Non-pigmented ciliary epithelial cell (primary cell): Measurements from ENCODE around the gene BHLHE41.
A peak's percentile ranks its signal among the peaks of the same experiment; 100 is the strongest.

Experiments
- DNase-seq: peaks from one replicate; pipeline ENCODE4 v3.0.0-alpha.2; 2010; ENCODE audit warnings: low read depth

The BHLHE41 gene

DNA sequence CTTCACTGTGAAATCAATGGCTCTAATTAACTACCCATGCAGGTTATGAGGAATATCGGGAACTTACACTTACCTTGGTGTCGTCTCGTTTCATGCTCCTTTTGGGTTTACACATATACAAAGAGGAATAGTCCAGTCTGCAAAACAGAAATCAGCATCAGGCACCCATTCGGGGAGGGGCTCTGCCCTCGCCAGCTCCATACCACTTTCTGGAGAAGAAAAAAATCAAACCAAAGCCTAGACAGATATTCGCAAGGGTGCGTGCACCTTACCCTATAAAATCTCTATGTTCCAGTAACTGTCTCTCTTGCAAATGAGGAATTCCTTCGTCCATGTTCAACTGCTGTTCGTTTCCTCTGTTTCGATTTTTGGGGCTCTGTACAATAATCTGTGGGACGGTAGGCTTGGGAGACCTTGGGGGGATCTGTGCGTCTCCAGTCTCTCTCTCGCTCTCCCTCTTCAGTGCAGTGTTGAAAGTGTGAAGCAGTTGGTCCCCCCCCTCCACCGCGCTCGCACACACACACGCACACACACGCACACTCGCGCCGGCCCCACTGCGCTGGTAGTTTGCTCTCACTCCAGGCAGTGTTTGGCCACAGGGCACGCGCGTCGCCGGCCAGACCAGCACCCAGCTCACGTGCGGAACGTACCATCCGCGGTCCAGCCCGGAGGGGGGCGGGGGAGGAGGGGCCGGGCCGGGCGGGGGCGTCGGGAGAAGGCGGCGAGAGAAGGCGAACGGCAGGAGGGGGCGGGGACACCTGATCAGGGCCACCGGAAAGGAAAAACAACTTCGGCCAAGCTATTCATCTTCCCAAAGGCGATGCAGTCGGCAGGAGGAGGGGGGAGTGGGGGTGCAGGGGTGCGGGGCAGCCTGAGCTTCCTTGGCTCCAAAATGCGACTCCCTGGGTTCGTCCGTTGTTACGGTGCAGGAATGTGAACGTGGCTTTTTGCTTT, at the start of gene BHLHE41:
Gene BHLHE41 (minus strand): TSS at position 592 of the 954 bp plus-strand sequence. CDS start 258 bp downstream, at position 334.
- DNase-seq = no peak

DNA sequence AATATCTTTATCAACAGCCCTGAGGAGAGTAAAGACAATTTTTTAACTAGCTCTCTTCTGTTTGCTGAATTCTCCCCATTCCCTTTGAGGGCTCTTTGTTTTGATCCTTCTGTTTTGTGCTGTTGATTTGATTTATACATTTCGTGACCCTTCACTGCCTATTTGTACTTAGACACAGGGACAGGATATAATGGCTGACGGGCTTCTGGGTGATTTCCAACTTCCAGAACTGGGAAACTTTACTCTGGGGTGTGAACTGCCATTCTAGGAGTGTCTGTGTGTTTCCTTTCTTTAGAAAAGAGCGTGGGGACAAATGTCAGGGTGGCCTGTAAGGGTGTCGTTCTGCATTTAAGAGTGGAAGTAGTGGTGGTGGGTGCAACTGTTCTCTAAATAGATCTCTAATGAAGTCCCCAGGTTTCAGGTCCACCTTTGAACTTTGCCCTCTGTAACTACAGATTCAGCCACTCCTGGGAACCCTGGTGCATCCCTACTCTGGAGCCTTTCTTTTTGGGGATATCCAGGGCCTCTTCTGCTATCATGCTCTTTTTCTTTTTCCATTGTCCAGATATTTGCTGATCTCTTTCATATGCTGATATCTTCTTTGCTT, 48.2 kb upstream of the BHLHE41 start:
- DNase-seq = no peak

DNA sequence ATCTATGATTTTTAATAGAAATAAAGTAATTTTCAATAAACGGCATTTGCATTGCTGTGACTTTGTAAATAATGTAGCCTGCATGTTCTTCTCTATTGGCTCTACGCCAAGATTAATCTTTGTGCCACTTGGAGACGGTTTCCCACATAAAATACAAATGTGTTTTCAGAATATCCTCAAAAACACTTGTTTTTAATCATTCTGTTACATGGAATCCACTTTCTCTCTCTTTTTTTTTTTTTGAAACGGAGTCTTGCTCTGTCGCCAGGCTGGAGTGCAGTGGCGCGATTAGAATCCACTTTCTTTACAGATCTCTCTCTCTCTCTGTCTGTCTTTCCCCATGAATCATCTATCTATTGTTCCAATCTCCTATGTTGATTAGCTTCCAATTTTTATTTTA, 47.7 kb upstream of the BHLHE41 start:
- DNase-seq = no peak

DNA sequence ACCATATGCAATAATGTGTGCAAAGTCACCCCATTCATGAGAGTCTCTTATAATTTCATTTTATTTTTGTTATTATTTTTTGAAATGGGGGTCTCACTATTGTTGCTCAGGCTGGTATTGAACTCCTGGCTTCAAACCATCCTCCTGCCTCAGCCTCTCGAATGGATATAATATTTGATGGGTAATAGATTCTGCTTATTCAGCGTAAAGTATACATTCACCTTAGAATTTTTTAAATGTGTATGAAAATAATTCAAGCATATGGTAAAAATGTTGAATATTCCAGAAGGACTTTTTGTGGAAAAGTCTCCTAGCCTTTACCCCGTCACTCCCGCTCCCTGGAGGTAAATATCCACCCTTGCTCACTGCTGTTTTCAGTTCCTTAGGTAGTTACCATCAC, 47.2 kb upstream of the BHLHE41 start:
- DNase-seq = no peak

DNA sequence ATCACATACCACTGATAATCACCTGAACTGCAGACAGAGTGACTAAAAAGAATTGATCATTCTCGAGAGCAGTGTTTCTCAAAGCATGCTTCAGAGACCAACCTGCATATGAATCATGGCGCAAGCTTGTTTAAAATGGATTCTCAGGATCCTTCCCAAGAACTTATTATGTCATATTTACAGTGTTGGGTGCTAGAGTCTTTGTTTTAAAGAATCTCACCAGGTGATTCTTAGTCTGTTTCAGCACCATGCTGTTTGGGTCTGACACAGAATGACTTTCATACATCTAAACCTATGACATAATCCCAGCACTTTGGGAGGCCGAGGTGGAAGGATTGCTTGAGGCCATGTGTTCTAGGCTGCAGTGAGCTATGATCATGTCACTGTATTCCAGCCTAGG, 39.3 kb upstream of the BHLHE41 start:
- no peak for DNase-seq

DNA sequence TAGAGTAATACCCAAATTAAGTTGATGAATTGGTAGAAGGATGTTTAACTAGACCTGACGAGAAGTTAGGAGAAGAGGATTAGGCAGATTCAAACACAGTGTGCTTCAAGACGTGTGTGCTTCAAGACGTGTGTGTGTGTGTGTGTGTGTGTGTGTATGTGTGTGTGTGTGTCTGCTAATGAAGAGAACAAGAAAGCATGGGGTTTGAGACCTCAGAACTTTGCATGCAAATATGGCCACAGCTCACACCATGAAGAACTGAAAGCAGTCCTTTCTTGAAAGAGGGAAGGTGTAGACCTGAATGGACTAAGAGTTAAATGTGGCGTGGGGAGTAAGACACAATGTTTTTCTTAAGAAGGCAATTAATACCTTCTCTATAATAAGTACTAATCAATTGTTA, 38.1 kb upstream of the BHLHE41 start:
- no peak for DNase-seq

DNA sequence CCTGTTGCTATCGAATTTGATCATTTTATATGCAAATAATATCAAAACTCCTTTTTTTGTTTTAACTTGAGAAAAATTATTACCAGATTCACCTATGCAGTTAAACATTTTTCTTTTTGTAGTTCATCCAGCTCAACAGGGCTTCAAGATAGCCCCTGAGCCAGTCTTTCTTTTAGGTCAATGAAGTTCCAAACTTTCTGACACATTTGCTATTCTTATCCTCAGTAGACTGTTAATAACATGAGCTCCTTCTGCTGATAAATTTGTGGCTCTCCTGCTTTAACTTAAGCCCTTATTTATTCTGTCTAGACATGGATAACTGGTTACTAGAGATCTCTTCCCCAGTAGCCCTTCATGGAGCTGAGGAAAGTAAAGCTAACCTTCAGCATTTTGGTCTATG, 37.3 kb upstream of the BHLHE41 start:
- DNase-seq = no peak

DNA sequence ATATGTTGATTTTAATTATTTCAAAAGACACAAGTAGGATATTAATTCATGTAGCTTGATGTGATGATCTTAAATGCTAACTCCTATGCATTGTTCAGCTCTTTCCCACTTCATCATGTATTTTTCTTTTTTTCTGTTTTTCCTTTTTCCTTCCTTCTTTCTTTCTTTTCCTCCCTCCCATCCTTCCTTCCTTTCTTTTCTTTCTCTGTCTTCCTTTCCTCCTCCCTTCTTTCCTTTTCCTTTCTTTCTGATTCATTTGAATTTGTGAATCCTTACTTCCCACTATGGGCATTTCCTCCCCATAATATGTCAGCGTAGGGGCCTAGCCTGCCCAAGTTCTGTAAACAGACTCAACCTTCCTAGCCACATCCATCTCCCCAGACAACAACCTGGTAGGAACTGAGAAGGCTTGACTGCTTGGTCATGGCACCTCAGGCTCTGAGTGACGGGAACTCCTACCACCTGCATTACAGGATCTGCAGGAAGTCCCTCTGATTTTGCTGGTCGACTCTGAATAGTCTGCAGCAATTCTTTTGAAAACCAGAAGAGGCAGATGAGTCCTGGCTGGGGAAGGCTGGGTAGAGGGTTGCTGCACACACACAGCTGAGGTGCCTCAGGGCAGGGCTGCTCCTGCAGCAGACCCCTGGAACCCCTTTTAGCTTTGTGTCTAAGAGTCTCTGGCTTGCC, 33.4 kb upstream of the BHLHE41 start:
- no peak for DNase-seq

DNA sequence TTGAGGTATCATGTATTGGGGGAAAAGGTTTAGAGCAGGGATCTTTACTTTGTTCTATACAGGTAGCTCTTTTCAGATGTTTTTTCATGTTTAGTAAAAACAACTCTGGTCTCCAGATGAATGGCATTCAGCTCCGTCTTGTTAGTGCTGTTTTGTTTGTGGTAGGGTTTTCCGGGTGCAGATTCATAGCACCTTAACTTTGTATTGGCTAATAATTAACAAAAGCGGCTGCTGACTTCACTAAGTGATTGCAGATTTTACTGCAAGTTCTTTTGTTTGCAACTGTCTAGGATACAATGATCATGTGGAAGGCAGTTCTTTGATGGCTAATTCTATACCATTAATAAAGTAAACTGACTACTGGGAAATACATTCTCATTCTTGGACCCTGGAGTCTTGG, 32.2 kb upstream of the BHLHE41 start:
- no peak for DNase-seq

DNA sequence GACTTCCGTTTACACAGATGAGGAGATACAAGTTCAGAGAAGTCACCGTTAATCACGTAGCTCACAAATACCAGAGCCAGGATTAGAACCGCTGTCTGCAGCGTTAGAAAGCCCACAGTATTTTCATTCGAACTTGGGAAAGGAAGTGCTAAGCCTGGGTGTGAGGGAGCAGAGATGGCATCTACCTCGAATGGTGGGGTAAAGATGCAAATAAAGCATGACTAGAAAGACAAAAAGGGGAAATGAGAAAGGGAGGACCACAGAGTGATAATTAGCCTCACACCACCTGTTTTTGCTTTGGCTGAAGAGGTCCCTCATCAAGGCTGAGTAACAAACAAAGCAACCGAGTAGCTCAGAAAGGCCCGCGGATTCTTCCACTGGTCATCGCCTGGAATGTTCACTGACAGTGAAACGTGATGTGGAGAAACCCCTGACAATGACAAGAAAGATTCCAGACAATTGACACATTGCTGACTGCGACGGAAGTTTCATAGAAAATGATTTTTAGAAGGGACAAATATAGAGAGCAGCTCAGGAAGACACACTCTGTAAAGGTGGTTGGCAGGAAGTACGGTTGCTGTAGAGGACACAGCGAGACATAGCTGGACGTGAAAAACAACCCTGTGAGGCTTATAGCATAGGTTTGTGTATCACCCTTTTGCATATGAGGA, 31.5 kb upstream of the BHLHE41 start:
- no peak for DNase-seq

DNA sequence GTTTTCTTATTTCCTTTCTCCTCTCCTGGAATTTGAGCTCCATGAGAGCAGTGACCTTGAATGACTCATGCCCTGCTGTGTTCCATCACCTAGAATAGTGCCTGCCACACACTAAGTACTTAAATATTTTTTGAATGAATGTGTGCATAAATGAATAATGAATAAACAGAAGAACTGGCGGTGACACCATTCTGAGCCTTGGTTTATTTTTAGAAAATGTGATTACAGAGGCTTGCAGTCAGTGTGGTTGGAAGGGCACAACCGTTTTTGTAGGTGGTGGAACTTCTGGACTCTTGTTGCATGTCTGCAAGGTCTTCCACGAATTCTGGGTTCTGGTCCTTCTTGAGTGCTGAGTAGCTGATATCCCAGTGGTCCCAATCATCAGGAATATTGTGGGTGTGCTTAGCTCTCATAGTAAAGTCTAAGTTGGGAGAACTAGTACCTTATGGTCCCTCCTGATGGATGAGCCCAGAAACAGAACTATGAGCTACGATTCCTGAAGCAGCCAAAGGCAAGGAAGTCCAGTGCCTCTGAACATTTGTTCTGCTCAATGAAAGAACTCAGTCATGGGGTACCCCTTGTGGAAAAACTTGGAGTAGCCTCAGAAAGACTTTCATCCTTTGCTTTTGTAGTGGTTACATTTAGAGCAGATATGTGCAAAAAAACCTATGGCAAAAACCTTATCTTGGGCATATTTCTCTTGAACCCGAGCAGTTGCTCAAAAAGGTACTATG, 28.8 kb upstream of the BHLHE41 start:
- DNase-seq = peak; percentile 96

DNA sequence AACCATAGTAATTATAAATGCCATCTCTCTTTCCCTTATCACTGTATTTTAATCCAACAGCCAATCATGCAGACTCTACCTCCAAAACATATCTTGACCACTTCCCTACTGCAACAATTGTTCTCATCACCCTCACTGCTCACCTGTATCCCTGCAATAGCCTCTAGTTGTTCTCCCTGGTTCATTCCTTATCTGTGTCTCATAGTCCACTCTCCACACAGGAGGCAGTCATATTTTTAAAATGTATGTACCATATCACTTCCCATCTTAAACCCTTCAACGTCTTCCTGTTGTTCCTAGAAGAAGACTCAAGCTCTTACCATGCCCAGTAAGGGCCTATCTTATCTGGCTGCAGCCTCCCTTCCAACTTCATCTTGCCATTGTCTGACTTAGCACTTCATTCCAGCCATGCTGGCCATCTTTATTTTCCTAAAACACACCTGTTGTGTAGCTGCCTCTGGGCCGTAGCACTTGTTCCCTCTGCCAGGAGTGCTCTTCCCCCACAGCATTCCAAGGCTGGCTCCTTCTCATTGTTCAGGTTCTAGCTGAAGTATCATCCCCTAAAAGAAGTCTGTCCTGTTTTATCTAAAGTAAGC, 27.8 kb upstream of the BHLHE41 start:
- no peak for DNase-seq

DNA sequence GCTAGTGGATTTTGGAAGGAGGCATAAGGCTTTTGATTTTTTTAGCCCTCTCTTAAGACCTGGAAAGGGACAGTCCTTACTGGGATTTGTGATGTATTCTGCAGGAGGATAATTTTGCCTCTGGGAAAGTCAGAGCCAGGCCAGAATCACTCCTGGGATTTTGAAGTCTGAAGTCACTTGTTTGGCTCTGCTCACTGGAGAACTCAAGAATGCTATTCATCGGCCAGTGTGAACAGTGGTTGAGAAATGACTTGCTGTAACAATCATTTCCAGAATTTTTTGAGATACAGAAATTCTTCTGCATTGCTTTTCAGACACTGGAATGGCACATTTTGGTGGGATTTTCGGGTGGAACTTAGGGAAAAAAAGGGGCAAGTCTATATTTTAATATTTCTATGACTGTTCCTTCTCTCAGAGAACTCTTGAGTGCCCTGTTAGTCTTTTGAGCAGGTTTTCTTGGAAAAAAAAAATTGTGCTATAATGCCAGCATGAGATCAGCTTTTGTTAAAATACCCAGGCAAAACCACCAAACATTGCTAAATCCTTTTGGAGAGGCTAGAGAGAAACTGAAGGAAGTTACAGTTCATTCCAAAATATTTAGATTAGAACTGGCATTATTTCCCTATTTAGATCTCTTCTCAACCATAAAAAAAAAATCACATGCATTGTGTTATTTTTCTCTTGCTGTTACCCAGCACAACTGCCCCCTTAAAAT, 26.1 kb upstream of the BHLHE41 start:
- no peak for DNase-seq

DNA sequence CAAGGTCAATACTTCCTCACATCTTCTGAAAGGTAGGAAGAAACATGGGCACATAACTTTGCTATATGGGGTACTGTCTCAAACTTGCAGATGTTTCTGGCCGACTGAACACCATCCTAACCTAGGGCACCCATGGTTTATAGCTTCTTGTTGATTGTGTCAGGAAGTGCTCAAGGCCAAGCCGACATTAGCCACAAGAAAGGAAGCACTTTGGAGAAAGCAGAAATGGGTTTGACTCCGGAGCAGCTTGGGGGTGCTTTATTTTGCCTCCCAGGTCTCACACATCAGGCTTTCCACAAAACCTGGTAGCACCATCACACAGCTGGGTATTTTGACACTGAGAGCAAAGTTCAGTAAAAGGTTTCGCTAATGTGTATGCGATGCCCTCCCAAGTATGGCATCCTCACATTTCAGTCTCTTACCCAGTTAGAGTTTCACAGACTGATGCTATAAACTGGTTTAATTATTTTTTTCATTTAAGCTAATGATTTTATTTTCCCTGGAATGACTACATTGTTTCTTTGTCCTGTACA, 25.2 kb upstream of the BHLHE41 start:
- DNase-seq = no peak

DNA sequence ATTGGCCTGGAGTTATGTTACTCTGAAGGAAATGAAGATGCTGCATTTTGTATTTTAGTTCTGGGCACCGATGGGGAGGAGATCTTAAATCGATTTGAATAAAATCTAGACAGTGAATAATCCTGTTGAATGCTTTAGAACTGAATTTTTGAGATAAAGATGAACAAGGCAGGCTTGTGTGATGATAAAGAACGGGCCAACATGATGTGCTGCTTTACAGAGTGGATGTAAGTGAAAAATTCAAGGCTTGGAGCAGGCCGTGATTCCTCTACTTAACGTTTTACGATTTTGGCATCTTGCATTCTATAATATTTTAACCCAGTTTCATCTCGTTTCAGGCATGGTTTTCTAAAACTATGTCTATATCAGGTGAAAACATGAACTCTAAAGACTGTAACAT, 23.5 kb upstream of the BHLHE41 start:
- DNase-seq = no peak

DNA sequence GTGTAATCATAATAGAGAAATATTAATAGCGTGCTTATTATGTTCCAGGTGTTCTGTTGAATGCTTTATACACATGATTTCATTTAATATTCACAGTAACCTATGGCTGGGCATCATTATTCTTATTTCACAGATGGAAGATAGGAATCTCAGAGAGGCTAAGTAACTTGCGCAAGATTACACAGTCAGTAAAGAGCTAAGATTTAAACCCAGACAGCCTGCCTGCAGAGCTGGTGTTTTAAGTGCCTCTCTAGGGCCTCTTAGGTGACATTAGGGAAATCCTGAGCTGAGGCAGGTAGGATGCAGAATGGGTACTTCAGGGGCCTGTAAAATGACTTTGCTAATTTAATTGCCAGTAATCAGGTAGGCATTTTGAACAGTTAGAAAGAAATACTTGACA, 18.5 kb upstream of the BHLHE41 start:
- DNase-seq = no peak

DNA sequence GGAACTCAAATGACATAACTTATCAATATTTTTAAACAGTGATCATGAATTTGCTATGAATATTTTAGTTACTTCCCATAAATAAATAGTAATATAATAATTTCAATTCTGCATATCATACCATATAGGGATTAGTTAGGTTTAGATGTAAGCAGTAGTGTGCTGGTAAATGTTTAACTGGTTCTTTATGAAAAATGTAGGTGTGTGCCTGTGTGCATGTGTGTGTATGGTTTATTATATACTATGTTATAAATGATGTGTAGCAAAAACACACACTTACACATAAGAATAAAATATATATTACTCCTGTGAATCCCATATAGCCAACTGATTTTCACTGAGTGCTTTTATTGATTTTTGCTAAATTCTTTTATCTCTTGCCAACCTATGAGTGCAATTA, 14.0 kb upstream of the BHLHE41 start:
- no peak for DNase-seq

DNA sequence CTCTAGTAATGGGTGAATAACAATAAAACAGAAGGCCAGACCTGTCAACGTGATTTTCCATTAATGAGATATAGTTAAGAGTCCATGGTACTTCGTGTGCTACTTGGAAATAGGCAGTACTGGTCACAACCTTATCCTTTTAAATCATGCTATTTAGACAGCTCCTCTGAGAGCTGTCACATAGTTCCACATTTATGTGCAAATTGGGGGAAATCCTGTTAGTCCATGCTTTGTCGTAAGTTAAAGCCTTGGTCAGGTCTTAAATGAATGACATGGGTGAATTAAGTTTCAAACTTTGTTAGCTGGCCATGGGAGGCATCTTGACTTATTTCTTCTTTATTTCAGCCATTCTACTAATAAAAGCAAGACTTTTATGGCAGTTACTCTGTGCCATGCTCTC, 11.9 kb upstream of the BHLHE41 start:
- no peak for DNase-seq

DNA sequence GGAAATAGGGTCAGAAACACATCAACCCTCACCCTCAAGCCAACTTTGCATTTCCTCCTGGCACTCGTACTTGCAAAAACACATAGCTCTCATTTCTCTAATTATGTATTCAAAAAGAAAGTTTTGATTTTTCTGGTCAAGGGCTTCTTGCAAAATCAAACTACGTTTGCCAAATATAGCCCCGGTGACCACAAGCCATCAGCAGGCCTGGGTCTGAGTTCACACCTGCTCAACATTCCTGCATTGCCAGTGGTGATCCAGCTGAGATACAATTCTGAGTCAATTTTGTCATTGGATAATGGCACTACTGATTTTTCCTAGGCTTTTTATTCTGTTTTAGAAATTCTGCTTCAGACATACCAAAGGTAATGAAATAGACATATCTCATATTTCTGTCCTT, 10.7 kb upstream of the BHLHE41 start:
- no peak for DNase-seq

DNA sequence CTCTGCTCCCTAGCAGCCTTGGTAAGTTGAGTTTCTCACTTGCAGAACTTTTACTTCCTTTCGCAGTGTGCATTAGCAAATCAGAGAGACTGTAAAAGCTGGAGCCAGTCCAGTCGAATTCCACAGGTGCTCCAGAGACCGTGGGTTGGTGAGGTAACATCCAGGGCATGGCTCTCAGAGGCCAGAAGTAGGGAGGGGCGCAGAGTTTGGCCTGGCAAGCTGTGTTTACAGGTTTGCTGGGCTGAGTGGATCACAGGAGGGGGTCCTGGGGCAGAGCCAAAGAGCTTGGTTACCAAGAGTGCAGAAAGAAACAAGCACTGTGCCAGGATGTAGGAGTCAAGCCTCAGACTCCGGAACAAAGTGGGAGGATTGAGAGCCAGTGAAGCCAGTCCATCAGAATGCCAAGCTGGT, 10.2 kb upstream of the BHLHE41 start:
- no peak for DNase-seq
